Measurements from ENCODE around the gene PPFIBP1.

- TF ChIP-seq CTCF (IDR thresholded peaks at IDR 0.05) (no peak), POLR2A (IDR thresholded peaks at IDR 0.05) (no peak)
Observed at GRCh38 chr12:27511723-27512045, 12.3 kb upstream of the PPFIBP1 start.
